Mucosa of descending colon (tissue), 3 donors: ENCODE measurements around the gene SLC25A48. TPM values are rescaled to one million over a fixed set of nuclear protein-coding genes. Genes with fewer than 3 reads are reported as not detected.

Experiments
- ATAC-seq: fragments of 200-7000 bp; cut with Tn5 transposase; one replicate; pipeline ENCODE4 v1.9.1; 2020; ENCODE audit warnings: mild to moderate bottlenecking, moderate library complexity
- DNase-seq, 3 donors: peaks; one replicate each; pipeline ENCODE4 v3.0.0-alpha.2; 2020
- H3K36me3 ChIP-seq: fragments of 200-600 bp; one replicate; pipeline ENCODE4 v1.8.0; 2021; ENCODE audit warnings: low read depth, mild to moderate bottlenecking
- H3K4me1 ChIP-seq: fragments of 200-600 bp; one replicate; pipeline ENCODE4 v1.8.0; 2021; ENCODE audit warnings: low read depth, mild to moderate bottlenecking
- H3K4me3 ChIP-seq: fragments of 200-600 bp; one replicate; pipeline ENCODE4 v1.8.0; 2021; ENCODE audit warnings: mild to moderate bottlenecking
- H3K9me3 ChIP-seq: fragments of 200-600 bp; one replicate; pipeline ENCODE4 v1.8.0; 2021; ENCODE audit warnings: mild to moderate bottlenecking
- intact Hi-C, 2 donors: fragments of 100-400 bp; cut with DNase I in 1 of 2; cut with micrococcal nuclease in 1 of 2; formaldehyde crosslinking; loops; one replicate each; pipeline versions ENCODE4 v1.11.0 to v1.11.1; 2022; cut with DNase I, micrococcal nuclease
- total RNA-seq, 3 donors: library from RNA; stranded (reverse); fragmentation: NEBNext Ultra II Directional in 2 of 3; extraction: Animal tissue kit (Norgen Biotek cat#: 25700) in 2 of 3; gene quantifications; one replicate each; pipeline versions ENCODE4 v1.2.1 to v1.2.4, GENCODE V29; 2021 to 2023
- TF ChIP-seq, protein P1 (sequence below): fragments of 200-600 bp; IDR thresholded peaks from one replicate; pipeline ENCODE4 v1.8.0; 2022; ENCODE audit warnings: antibody characterized with exemption, mild to moderate bottlenecking
- donor health status: DM: no; HTN: no; CAD: no; lungs with moderate emphysema.
- donor health status: DM: no; HTN: no; CAD: no.
- donor health status: DM: no; HTN: yes; CAD: no.

Gene SLC25A48
- total RNA-seq, 3 donors from 2014 or later, result 2.2 to 4.5 (median 3.3) TPM

DNA sequence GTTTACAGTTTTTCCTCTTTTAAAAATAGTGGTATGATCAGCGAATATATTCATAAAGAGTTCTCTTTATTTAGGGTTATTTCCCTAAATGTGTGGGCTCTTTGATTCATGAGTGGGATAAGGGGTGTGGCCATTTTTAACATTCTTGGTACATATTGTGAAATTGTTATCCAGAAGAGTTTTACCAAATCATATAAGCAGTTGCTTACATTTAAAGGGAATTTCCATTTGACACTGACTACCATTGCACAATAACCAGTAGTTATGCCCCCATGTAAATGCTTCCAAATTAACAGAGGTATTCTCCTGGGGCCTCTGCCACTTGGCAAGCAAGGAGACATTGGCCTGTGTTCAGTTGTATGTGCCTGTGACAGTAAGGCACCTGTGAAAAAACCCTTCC lies 27.2 kb downstream of the SLC25A48 start:
- Histone ChIP-seq H3K4me3 (no peak overlapping the region), H3K4me1 (no peaks in the 10 kb centered on the region), H3K9me3 (no peaks in the 10 kb centered on the region), H3K36me3 (no peaks in the 10 kb centered on the region)
- ATAC-seq (no peak), DNase-seq (no peak)
- TF ChIP-seq, protein P1, sequence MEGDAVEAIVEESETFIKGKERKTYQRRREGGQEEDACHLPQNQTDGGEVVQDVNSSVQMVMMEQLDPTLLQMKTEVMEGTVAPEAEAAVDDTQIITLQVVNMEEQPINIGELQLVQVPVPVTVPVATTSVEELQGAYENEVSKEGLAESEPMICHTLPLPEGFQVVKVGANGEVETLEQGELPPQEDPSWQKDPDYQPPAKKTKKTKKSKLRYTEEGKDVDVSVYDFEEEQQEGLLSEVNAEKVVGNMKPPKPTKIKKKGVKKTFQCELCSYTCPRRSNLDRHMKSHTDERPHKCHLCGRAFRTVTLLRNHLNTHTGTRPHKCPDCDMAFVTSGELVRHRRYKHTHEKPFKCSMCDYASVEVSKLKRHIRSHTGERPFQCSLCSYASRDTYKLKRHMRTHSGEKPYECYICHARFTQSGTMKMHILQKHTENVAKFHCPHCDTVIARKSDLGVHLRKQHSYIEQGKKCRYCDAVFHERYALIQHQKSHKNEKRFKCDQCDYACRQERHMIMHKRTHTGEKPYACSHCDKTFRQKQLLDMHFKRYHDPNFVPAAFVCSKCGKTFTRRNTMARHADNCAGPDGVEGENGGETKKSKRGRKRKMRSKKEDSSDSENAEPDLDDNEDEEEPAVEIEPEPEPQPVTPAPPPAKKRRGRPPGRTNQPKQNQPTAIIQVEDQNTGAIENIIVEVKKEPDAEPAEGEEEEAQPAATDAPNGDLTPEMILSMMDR, result no peak
- intact Hi-C loops, result no loop called here

GRCh38 chr5:135862086-135862485 lies 27.6 kb downstream of the SLC25A48 start:
- no peaks in the 10 kb centered on the region for H3K4me1 ChIP-seq
- H3K36me3 ChIP-seq, result no peaks in the 10 kb centered on the region
- intact Hi-C loops, result no loop called here
- DNase-seq (no peak), ATAC-seq (no peak)
- no peak overlapping the region for H3K4me3 ChIP-seq
- TF ChIP-seq, protein P1, result no peak
- no peaks in the 10 kb centered on the region for H3K9me3 ChIP-seq

DNA sequence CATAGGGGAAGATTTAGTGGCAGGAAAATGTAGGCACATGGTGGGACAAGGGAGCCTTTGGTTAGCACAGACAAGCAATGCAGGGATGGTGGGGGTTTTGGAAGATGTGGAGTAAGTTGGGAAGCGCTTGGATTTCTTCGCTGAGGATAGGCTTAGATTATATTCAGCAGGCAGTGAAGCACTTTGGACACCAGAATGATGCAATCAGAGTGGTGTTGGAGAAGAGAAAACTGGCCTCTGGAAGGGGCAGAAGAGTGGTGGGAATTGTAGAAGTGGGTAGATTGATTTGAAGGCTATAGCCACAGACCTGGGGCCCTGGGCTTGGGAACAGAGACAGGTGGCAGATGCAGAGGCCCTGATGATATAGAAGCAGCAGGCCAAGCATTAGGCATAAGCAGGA lies 28.3 kb downstream of the SLC25A48 start:
- Histone ChIP-seq H3K4me3 (no peak overlapping the region), H3K9me3 (no peaks in the 10 kb centered on the region), H3K36me3 (no peaks in the 10 kb centered on the region), H3K4me1 (no peaks in the 10 kb centered on the region)
- no peak for ATAC-seq
- intact Hi-C loops, result no loop called here
- no peak for DNase-seq
- TF ChIP-seq, protein P1, result no peak

DNA sequence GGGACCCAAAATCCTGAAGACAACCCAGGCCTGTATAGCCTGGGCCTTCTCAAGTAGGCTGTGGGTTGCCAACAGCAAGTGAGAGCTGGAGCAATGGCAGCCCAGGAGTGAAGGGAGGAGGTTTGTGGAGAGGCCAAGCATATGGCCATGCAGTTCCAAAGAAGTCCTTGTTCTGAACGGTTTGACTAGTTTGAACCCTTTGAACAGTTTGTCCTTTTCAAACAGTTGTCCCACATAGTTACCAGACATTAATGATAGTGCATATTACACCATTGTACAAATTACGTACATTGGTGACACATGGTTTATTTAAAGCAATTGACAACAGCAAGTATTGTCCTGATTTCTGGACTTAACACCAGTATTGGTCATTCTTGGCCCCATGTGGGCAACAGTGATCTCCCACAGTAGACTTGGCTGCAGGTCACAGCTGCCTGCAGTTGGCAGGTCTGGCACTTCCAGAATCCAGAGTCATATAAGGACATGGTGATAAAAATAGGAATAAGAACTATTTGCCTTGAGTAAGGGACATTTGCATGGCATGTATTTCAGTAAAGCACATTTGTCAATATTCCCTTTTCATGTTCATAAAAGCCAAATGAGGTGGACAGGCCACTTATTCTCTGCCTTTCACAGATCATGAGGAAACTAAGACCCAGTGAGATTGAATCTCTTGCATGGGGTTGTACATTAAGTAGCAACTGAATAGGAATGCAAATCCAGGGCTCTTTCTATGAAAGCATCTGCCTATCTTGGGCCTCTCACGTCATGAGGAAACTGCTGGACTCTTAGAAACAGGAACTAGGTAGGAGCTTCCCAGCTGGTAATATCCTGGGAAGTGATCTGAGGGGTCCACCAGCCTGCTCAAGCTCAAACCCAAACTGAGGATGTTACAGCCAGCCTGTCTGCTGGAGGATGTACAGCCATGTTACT lies 30.3 kb downstream of the SLC25A48 start:
- TF ChIP-seq, protein P1, result no peak
- Histone ChIP-seq H3K4me1 (peaks cover 14% of the 10 kb centered on the region), H3K36me3 (peaks cover 6% of the 10 kb centered on the region), H3K4me3 (no peak overlapping the region), H3K9me3 (no peaks in the 10 kb centered on the region)
- ATAC-seq, result no peak
- DNase-seq, result no peak
- intact Hi-C loops, result no loop called here

DNA sequence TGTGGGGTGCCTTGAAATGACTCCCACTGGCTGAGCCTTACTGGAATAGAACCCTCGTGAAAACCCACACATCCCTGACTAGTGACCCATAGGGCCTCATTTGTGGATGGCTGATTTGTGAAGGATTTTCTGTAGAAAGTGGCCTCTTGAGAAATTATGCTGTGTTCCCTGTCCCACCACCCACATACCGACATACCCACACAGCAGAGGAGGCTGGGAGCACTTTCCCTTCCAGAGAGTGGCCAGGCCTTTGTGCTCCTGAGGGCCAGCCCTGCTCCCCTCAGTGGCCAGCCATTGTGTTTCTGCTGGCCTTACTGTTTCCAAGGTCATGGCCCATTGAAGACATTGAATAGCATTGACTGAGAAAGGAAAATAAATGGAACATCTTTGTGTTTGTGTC lies 31.6 kb downstream of the SLC25A48 start:
- TF ChIP-seq, protein P1, result no peak
- Histone ChIP-seq H3K4me3 (no peak overlapping the region), H3K4me1 (peaks cover 23% of the 10 kb centered on the region), H3K36me3 (peaks cover 6% of the 10 kb centered on the region), H3K9me3 (no peaks in the 10 kb centered on the region)
- no peak for ATAC-seq
- DNase-seq, result no peak
- intact Hi-C loops, result no loop called here
